ENCODE results near the gene HOXA6. TPM values are rescaled to one million over a fixed set of nuclear protein-coding genes. Genes with fewer than 3 reads are reported as not detected.

The HOXA6 gene
- total RNA-seq, result not detected in 2 replicates

GRCh38 chr7:27147199-27148030 is at the start of gene HOXA6:
Gene HOXA6 (minus strand): TSS chr7:27147774. CDS start chr7:27147749, 25 bp downstream.
- ChIA-PET CTCF (interaction anchor here (4.5 kb wide), 1 partner anchor 292 kb away, joined by 32 read pairs; no protein-coding TSS in a partner anchor), POLR2A (no interaction called here)
- intact Hi-C loops (cut with micrococcal nuclease), result no loop called here
- ATAC-seq (ENCODE audit: low read depth) (no peak), DNase-seq (no peak)
- no peak for TF ChIP-seq CTCF (IDR thresholded peaks at IDR 0.05)
- peak within 1 kb of the TSS; percentile 68 for H3K4me3 Mint-ChIP-seq
- peaks cover 37% of the 10 kb centered on the region for H3K4me1 Mint-ChIP-seq
- no peaks in the 10 kb centered on the region for H3K36me3 Mint-ChIP-seq (ENCODE audit: low read depth)
- H3K27me3 Mint-ChIP-seq, result peaks cover 59% of the 10 kb centered on the region
- no peaks in the 10 kb centered on the region for H3K9me3 Mint-ChIP-seq
- H3K27ac Mint-ChIP-seq, result no peak within 1 kb of the TSS

GRCh38 chr7:27196287-27196767 is 48.8 kb upstream of the HOXA6 start:
- no peak for DNase-seq
- Mint-ChIP-seq H3K4me3 (no peak overlapping the region), H3K36me3 (ENCODE audit: low read depth) (no peaks in the 10 kb centered on the region), H3K27me3 (peaks cover 65% of the 10 kb centered on the region), H3K9me3 (no peaks in the 10 kb centered on the region), H3K4me1 (peaks cover 30% of the 10 kb centered on the region), H3K27ac (no peak overlapping the region)
- no peak for ATAC-seq (ENCODE audit: low read depth)
- ChIA-PET CTCF (interaction anchor here (0.7 to 3.3 kb wide), 45 partner anchors 10 to 1662 kb away, joined by 3 to 23 read pairs (median 4); partner anchors contain the start of genes EVX1 and HOXA11), POLR2A (no interaction called here)
- intact Hi-C loops (cut with micrococcal nuclease), result loop anchor here (1.0 to 10.0 kb wide), 16 partner anchors 34 to 1906 kb away; partner anchors contain the start of genes JAZF1 and TRIL
- no peak for TF ChIP-seq CTCF (IDR thresholded peaks at IDR 0.05)

GRCh38 chr7:27194686-27195379 is 47.3 kb upstream of the HOXA6 start:
- H3K9me3 Mint-ChIP-seq, result no peaks in the 10 kb centered on the region
- DNase-seq (no peak), ATAC-seq (ENCODE audit: low read depth) (no peak)
- TF ChIP-seq CTCF (IDR thresholded peaks at IDR 0.05), result no peak
- H3K4me3 Mint-ChIP-seq, result no peak overlapping the region
- ChIA-PET CTCF (interaction anchor here (0.6 to 3.3 kb wide), 11 partner anchors 8 to 1343 kb away, joined by 3 to 23 read pairs (median 13); no protein-coding TSS in a partner anchor), POLR2A (no interaction called here)
- peaks cover 67% of the 10 kb centered on the region for H3K27me3 Mint-ChIP-seq
- H3K27ac Mint-ChIP-seq, result no peak overlapping the region
- intact Hi-C loops (cut with micrococcal nuclease), result loop anchor here (5.0 to 10.0 kb wide), 5 partner anchors 987 to 1907 kb away; partner anchors contain the start of genes JAZF1 and TRIL
- H3K4me1 Mint-ChIP-seq, result peaks cover 19% of the 10 kb centered on the region
- H3K36me3 Mint-ChIP-seq (ENCODE audit: low read depth), result no peaks in the 10 kb centered on the region

DNA sequence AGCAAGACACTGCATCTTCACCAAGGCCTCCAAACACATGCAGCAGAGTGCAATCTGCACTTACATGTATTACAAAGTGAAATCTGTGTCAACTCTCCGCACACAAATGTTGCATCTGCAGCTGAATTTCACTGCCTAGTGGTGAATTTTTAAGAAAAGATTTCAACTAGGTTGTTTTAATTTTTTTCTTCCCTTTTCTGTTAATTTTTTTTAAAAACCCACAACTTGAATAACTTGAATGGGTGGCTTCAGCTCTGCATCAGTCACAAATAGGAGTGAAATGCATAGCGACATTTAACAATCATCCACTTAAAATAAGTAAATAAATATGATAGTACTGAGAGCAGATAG is 46.4 kb upstream of the HOXA6 start:
- H3K4me3 Mint-ChIP-seq, result no peak overlapping the region
- H3K4me1 Mint-ChIP-seq, result peaks cover 23% of the 10 kb centered on the region
- peaks cover 71% of the 10 kb centered on the region for H3K27me3 Mint-ChIP-seq
- H3K36me3 Mint-ChIP-seq (ENCODE audit: low read depth), result no peaks in the 10 kb centered on the region
- no peak for DNase-seq
- CTCF ChIA-PET, result interaction anchor here (0.8 to 3.3 kb wide), 4 partner anchors 12 to 900 kb away, joined by 3 to 16 read pairs (median 4); no protein-coding TSS in a partner anchor
- no peak for ATAC-seq (ENCODE audit: low read depth)
- no peaks in the 10 kb centered on the region for H3K9me3 Mint-ChIP-seq
- TF ChIP-seq CTCF (IDR thresholded peaks at IDR 0.05), result no peak
- POLR2A ChIA-PET, result no interaction called here
- intact Hi-C loops (cut with micrococcal nuclease), result loop anchor here (10.0 kb wide), 2 partner anchors 1081 to 1761 kb away; partner anchors contain the start of gene TRIL
- no peak overlapping the region for H3K27ac Mint-ChIP-seq

Measured in activated B cell treated with CpG ODN at 0.5 μM for 24 hours (primary cell).